Fibroblast of lung (primary cell): ENCODE results near the gene KCNK2. TPM values are rescaled to one million over a fixed set of nuclear protein-coding genes. Genes with fewer than 3 reads are reported as not detected.

Source experiments
- DNase-seq, 2 donors: peaks; one replicate each; pipeline versions ENCODE4 v3.0.0 to v3.0.0-alpha.2; 2010; ENCODE audit warnings: low read depth in 2 of 2
- H2AFZ ChIP-seq: 2 replicates; pipeline ENCODE4 v1.5.1; 2012; ENCODE audit warnings: low read length, control low read depth, inconsistent platforms
- H3K27ac ChIP-seq: 2 replicates; pipeline ENCODE4 v1.5.1; 2011; ENCODE audit warnings: low read length, control low read depth; ENCODE audit not compliant: insufficient read depth
- H3K27me3 ChIP-seq: 2 replicates; pipeline ENCODE4 v1.5.1; 2011; ENCODE audit warnings: mild to moderate bottlenecking, low read length; ENCODE audit not compliant: control insufficient read depth, insufficient read depth
- H3K36me3 ChIP-seq: 2 replicates; pipeline ENCODE4 v1.5.1; 2011; ENCODE audit warnings: low read length; ENCODE audit not compliant: control insufficient read depth, insufficient read depth
- H3K4me1 ChIP-seq: 2 replicates; pipeline ENCODE4 v1.5.1; 2011; ENCODE audit warnings: low read length; ENCODE audit not compliant: control insufficient read depth, insufficient read depth; ENCODE audit errors: extremely low read depth
- H3K4me2 ChIP-seq: 2 replicates; pipeline ENCODE4 v1.5.1; 2011; ENCODE audit warnings: low read length, control low read depth; ENCODE audit not compliant: insufficient read depth; ENCODE audit errors: extremely low read depth
- H3K4me3 ChIP-seq, 4 experiments: fragments of 200-600 bp in 1 of 4; sonication (generic) in 1 of 4; replicated peaks in 1 of 4; 2 replicates each; pipeline ENCODE4 v1.5.1; 2011 to 2016; ENCODE audit warnings: low read length in 4 of 4, low read depth in 3 of 4, mild to moderate bottlenecking in 3 of 4, control low read depth in 2 of 4, inconsistent platforms in 1 of 4, mixed read lengths in 1 of 4; ENCODE audit not compliant: insufficient read depth in 1 of 4; ENCODE audit errors: control extremely low read depth in 1 of 4
- H3K79me2 ChIP-seq: 2 replicates; pipeline ENCODE4 v1.5.1; 2012; ENCODE audit warnings: mild to moderate bottlenecking, low read length, inconsistent platforms; ENCODE audit not compliant: control insufficient read depth, insufficient read depth
- H3K9ac ChIP-seq: 2 replicates; pipeline ENCODE4 v1.5.1; 2011; ENCODE audit warnings: mild to moderate bottlenecking, low read length, control low read depth; ENCODE audit not compliant: insufficient read depth
- H3K9me3 ChIP-seq: 2 replicates; pipeline ENCODE4 v1.5.1; 2012; ENCODE audit warnings: low read depth, low read length; ENCODE audit not compliant: control insufficient read depth, insufficient read depth
- H4K20me1 ChIP-seq: 2 replicates; pipeline ENCODE4 v1.5.1; 2011; ENCODE audit warnings: low read length; ENCODE audit not compliant: control insufficient read depth, insufficient read depth; ENCODE audit errors: extremely low read depth
- CTCF ChIP-seq, 2 donors: IDR thresholded peaks in 1 of 2; conservative IDR thresholded peaks in 1 of 2; 1 replicate in 1 of 2; 2 replicates in 1 of 2; pipeline ENCODE4 v1.5.1; 2011 to 2012; ENCODE audit warnings: low read length in 2 of 2, control low read depth in 1 of 2, inconsistent platforms in 1 of 2, low read depth in 1 of 2, mild to moderate bottlenecking in 1 of 2
- EZH2 ChIP-seq: IDR thresholded peaks from 2 replicates; pipeline ENCODE4 v1.5.1; 2012; ENCODE audit warnings: low read length, control low read depth, mild to moderate bottlenecking; ENCODE audit errors: missing control alignments
- polyA plus RNA-seq, 2 donors: library from polyadenylated mRNA; depleted of rRNA in 1 of 2; stranded (reverse) in 1 of 2; unstranded in 1 of 2; fragments of >200 nt; gene quantifications; 2 replicates each; pipeline ENCODE4 v1.2.1, GENCODE V29; 2011 to 2012; ENCODE audit warnings: missing spikeins in 1 of 2
- total RNA-seq: library from RNA; depleted of rRNA; stranded (reverse); fragments of >200 nt; gene quantifications from 2 replicates; pipeline ENCODE4 v1.2.1, GENCODE V29; 2014

The KCNK2 gene
- total and polyA plus RNA-seq, 2 donors (not counting 1 experiment from before 2014, with no cell fraction given), result 6.4 to 25.6 TPM

DNA sequence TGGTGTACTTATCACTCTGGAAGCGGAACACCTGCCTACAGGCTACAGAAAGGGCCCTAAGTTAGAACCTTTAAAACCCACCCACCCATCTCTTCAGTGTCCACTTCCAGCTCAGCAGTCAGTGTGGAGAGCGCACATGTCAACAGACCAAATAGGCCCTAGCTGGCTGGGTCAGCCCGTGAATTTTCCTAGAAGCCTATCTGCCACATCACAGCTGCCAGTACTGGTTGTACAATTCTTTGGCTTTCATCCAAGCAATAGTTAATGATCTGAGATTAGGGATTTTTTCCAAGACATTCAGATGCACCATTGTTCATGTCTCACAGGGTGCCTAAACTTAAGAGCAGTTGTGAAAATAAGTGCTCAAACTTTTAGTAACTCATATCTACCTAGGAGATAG is 197.1 kb downstream of the KCNK2 start:
- Histone ChIP-seq H4K20me1 (no peaks in the 10 kb centered on the region), H3K27me3 (no peaks in the 10 kb centered on the region), H3K27ac (no peak overlapping the region), H3K9ac (no peak overlapping the region), H3K4me2 (no peak overlapping the region), H3K36me3 (no peaks in the 10 kb centered on the region), H2AFZ (no peak overlapping the region), H3K4me3 (no peak overlapping the region), H3K79me2 (no peaks in the 10 kb centered on the region), H3K9me3 (no peaks in the 10 kb centered on the region), H3K4me1 (no peaks in the 10 kb centered on the region)
- no peak for DNase-seq
- TF ChIP-seq CTCF (conservative IDR thresholded peaks at IDR 0.05 in 1 of 2, IDR thresholded peaks at IDR 0.05 in 1 of 2; ENCODE audit: low read depth in 1 of 2, low read length in 2 of 2) (no peak), EZH2 (no peak)

GRCh38 chr1:215282557-215282956 is 200.0 kb downstream of the KCNK2 start:
- Histone ChIP-seq H3K27me3 (no peaks in the 10 kb centered on the region), H3K4me2 (no peak overlapping the region), H3K4me3 (no peak overlapping the region), H3K9me3 (no peaks in the 10 kb centered on the region), H3K27ac (no peak overlapping the region), H4K20me1 (no peaks in the 10 kb centered on the region), H3K4me1 (no peaks in the 10 kb centered on the region), H3K36me3 (no peaks in the 10 kb centered on the region), H3K9ac (no peak overlapping the region), H3K79me2 (no peaks in the 10 kb centered on the region), H2AFZ (no peak overlapping the region)
- no peak for TF ChIP-seq EZH2
- no peak for TF ChIP-seq CTCF (conservative IDR thresholded peaks at IDR 0.05 in 1 of 2, IDR thresholded peaks at IDR 0.05 in 1 of 2; ENCODE audit: low read depth in 1 of 2, low read length in 2 of 2)
- peak in 1 of 2 donors; percentile 35 for DNase-seq

DNA sequence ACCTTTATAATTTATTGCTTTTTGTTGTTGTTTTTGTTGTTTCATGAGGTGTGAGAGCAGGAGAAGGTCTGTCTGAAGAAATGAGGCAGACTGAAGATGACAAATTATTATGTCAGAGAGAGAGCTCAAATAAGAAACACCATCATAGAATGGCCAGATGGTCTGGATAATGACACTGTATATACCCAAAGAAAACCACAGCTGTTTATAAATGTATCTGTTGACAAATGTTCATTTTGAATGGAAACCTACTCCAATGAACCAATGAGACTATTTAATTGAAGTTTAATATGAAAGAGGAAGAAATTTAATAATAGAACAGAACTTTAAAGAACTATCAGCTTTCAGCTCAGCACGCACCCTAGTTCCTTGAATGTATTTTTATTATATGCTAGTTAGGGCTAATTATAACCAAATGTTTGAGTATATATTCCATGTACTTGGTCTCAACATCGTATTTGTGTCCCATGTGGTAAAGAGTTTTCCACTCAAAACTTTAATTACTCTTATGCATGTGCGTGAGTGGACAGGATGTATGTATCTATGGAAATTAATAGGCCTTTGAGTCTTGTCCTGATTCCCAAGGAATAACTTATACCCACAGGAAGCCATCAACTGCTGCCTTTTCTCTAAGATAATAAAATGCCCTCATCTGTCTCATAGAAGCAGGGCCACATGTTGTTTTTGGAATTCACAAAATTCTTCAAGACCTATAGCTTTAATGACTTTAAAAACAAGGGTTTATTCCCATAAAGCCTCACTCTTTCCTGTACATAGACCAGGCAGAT is 202.7 kb downstream of the KCNK2 start:
- Histone ChIP-seq H3K9ac (no peak overlapping the region), H4K20me1 (no peaks in the 10 kb centered on the region), H2AFZ (no peak overlapping the region), H3K4me2 (no peak overlapping the region), H3K27me3 (no peaks in the 10 kb centered on the region), H3K36me3 (no peaks in the 10 kb centered on the region), H3K4me3 (no peak overlapping the region), H3K9me3 (no peaks in the 10 kb centered on the region), H3K27ac (no peak overlapping the region), H3K4me1 (no peaks in the 10 kb centered on the region), H3K79me2 (no peaks in the 10 kb centered on the region)
- peak in 1 of 2 donors; percentile 29 for DNase-seq
- TF ChIP-seq EZH2 (no peak), CTCF (conservative IDR thresholded peaks at IDR 0.05 in 1 of 2, IDR thresholded peaks at IDR 0.05 in 1 of 2; ENCODE audit: low read depth in 1 of 2, low read length in 2 of 2) (no peak)
